HuH-7 (cell line): ENCODE measurements around the gene BPIFB4.
"Not testable (repeated sequence)": the region's sequence is repeated elsewhere in the genome, so short reads cannot be mapped to it uniquely, and the experiment has no call there.

ENCODE experiments used
- DNase-seq: peaks from one replicate; pipeline ENCODE4 v3.0.0; 2011; ENCODE audit warnings: low spot score

BPIFB4 gene

GRCh38 chr20:33119725-33120720 lies 40.6 kb downstream of the BPIFB4 start:
- no peak for DNase-seq

GRCh38 chr20:33120934-33121333 lies 41.5 kb downstream of the BPIFB4 start:
- DNase-seq: no peak

- DNase-seq: not testable (repeated sequence)
Measured at GRCh38 chr20:33122297-33122696, 42.9 kb downstream of the BPIFB4 start.

GRCh38 chr20:33124261-33124660 lies 44.8 kb downstream of the BPIFB4 start:
- no peak for DNase-seq

- DNase-seq: no peak
Measured at GRCh38 chr20:33124994-33125393, 45.6 kb downstream of the BPIFB4 start.

- DNase-seq: peak; percentile 29
Measured at GRCh38 chr20:33125983-33126382, 46.5 kb downstream of the BPIFB4 start.

GRCh38 chr20:33127422-33128097 lies 48.1 kb downstream of the BPIFB4 start:
- DNase-seq: peak; percentile 53

- no peak for DNase-seq
Measured at GRCh38 chr20:33130568-33131061, 51.2 kb downstream of the BPIFB4 start.

GRCh38 chr20:33131949-33132473 lies 52.6 kb downstream of the BPIFB4 start:
- no peak for DNase-seq

GRCh38 chr20:33132513-33133372 lies 53.3 kb downstream of the BPIFB4 start:
- DNase-seq: no peak

- no peak for DNase-seq
Measured at GRCh38 chr20:33133373-33133941, 54.0 kb downstream of the BPIFB4 start.

- no peak for DNase-seq
Measured at GRCh38 chr20:33137195-33137594, 57.8 kb downstream of the BPIFB4 start.

- DNase-seq: no peak
Measured at GRCh38 chr20:33139467-33139866, 60.0 kb downstream of the BPIFB4 start.

GRCh38 chr20:33145521-33145920 lies 66.1 kb downstream of the BPIFB4 start:
- no peak for DNase-seq

GRCh38 chr20:33147299-33147698 lies 67.9 kb downstream of the BPIFB4 start:
- DNase-seq: no peak

- no peak for DNase-seq
Measured at GRCh38 chr20:33148040-33148439, 68.6 kb downstream of the BPIFB4 start.

- no peak for DNase-seq
Measured at GRCh38 chr20:33154252-33154651, 74.8 kb downstream of the BPIFB4 start.

GRCh38 chr20:33158637-33159385 lies 79.4 kb downstream of the BPIFB4 start:
- DNase-seq: no peak

GRCh38 chr20:33159713-33160112 lies 80.3 kb downstream of the BPIFB4 start:
- no peak for DNase-seq

- DNase-seq: no peak
Measured at GRCh38 chr20:33160681-33161080, 81.2 kb downstream of the BPIFB4 start.
